GM12878 (cell line): ENCODE results near the gene AGAP2. TPM values are rescaled to one million over a fixed set of nuclear protein-coding genes. Genes with fewer than 3 reads are reported as not detected.
A peak's percentile ranks its signal among the peaks of the same experiment; 100 is the strongest.
"Not testable (repeated sequence)": the region's sequence is repeated elsewhere in the genome, so short reads cannot be mapped to it uniquely, and the experiment has no call there.

ENCODE experiments used
- ATAC-seq: fragments of 200-7000 bp; cut with Tn5 transposase; 3 replicates; pipeline ENCODE4 v1.9.1; 2020; ENCODE audit warnings: mild to moderate bottlenecking, moderate library complexity
- BruUV-seq: library from RNA; stranded (reverse); fragments of 400-500 nt; replicated peaks from 2 replicates; lab custom pipeline; 2021; lab: Mats Ljungman, UMichigan
- CTCF ChIA-PET: fragments of 300-600 bp; sonication (Branson Sonifier 250); formaldehyde crosslinking; extraction: SDS; loops from one replicate; lab custom pipeline; 2021; ENCODE audit warnings: inconsistent platforms; lab: Yijun Ruan, JAX
- POLR2A ChIA-PET: fragments of 350-600 bp; formaldehyde crosslinking; extraction: SDS; loops from one replicate; lab custom pipeline; 2021; ENCODE audit warnings: inconsistent platforms; lab: Charles Lee
- RAD21 ChIA-PET: fragments of 300-600 bp; sonication (Branson Sonifier 250); formaldehyde crosslinking; loops from one replicate; lab custom pipeline; 2023; ENCODE audit warnings: antibody characterized with exemption; ENCODE audit not compliant: unreplicated experiment; lab: Charles Lee
- SMC1A ChIA-PET: fragments of 300-600 bp; sonication (Branson Sonifier 250); formaldehyde crosslinking; loops from one replicate; lab custom pipeline; 2023; ENCODE audit not compliant: unreplicated experiment, uncharacterized antibody; lab: Charles Lee
- DNase-seq: peaks from one replicate; pipeline ENCODE4 v3.0.0-alpha.2; 2011; ENCODE audit warnings: low read depth, low spot score
- FAIRE-seq: peaks from 3 replicates; lab custom pipeline; 2011; peaks lifted over from hg19 to GRCh38; lab: Jason Lieb, UNC
- H2AFZ ChIP-seq: 2 replicates; pipeline ENCODE4 v1.6.0; 2011; ENCODE audit warnings: low read depth, low read length, control low read depth; ENCODE audit not compliant: control insufficient read depth
- H3K27ac ChIP-seq: 2 replicates; pipeline ENCODE4 v1.5.1; 2011; ENCODE audit warnings: control low read depth; ENCODE audit not compliant: control insufficient read depth, insufficient read depth
- H3K27me3 ChIP-seq, 2 experiments: replicated peaks in 1 of 2; 2 replicates each; pipeline versions ENCODE4 v1.6.0 to v1.6.1; 2011; ENCODE audit warnings: low read length in 1 of 2; ENCODE audit not compliant: control insufficient read depth in 2 of 2, insufficient read depth in 2 of 2
- H3K36me3 ChIP-seq, 2 experiments: 2 replicates each; pipeline ENCODE4 v1.5.1; 2011; ENCODE audit warnings: low read length in 1 of 2; ENCODE audit not compliant: control insufficient read depth in 2 of 2, insufficient read depth in 2 of 2
- H3K4me1 ChIP-seq: 2 replicates; pipeline ENCODE4 v1.6.1; 2011; ENCODE audit warnings: mild to moderate bottlenecking, low read length, moderate library complexity, mixed read lengths; ENCODE audit not compliant: control insufficient read depth, insufficient read depth
- H3K4me2 ChIP-seq: 2 replicates; pipeline ENCODE4 v1.6.0; 2011; ENCODE audit warnings: control low read depth; ENCODE audit not compliant: control insufficient read depth, insufficient read depth
- H3K4me3 ChIP-seq: fragments of 200-600 bp; sonication (generic); 2 replicates; pipeline ENCODE4 v1.5.1; 2016
- H3K79me2 ChIP-seq: 2 replicates; pipeline ENCODE4 v1.6.0; 2011; ENCODE audit warnings: low read length; ENCODE audit not compliant: control insufficient read depth, insufficient read depth
- H3K9ac ChIP-seq: 2 replicates; pipeline ENCODE4 v1.8.0; 2011; ENCODE audit warnings: low read length, control low read depth, mixed read lengths; ENCODE audit not compliant: control insufficient read depth, insufficient read depth
- H3K9me3 ChIP-seq: replicated peaks from 3 replicates; pipeline ENCODE4 v1.5.1; 2011; ENCODE audit warnings: mild to moderate bottlenecking, low read length; ENCODE audit not compliant: control insufficient read depth, insufficient read depth
- H4K20me1 ChIP-seq: 2 replicates; pipeline ENCODE4 v1.6.0; 2011; ENCODE audit not compliant: control insufficient read depth, insufficient read depth
- FOS ChIP-seq: IDR thresholded peaks from 3 replicates; pipeline ENCODE4 v1.6.1; 2011; ENCODE audit warnings: borderline replicate concordance; ENCODE audit not compliant: insufficient read length; ENCODE audit errors: extremely low read depth
- SPI1 ChIP-seq: IDR thresholded peaks from 2 replicates; pipeline ENCODE4 v1.6.1; 2011; ENCODE audit warnings: low read depth, mild to moderate bottlenecking, low read length, moderate library complexity, borderline replicate concordance; ENCODE audit not compliant: insufficient read depth
- SREBF1 ChIP-seq: IDR thresholded peaks from 2 replicates; pipeline ENCODE4 v1.6.1; 2012; ENCODE audit warnings: mild to moderate bottlenecking, low read length
- WGBS: methylation state at CpG from one replicate; pipeline ENCODE4 v1.1.6; 2016; ENCODE audit warnings: low lambda C conversion rate; ENCODE audit not compliant: insufficient replicate concordance, insufficient coverage; ENCODE audit errors: missing lambda C conversion rate; 5-methylcytosine and 5-hydroxymethylcytosine counted together
- in situ Hi-C: fragments of 300-500 bp; cut with MboI; formaldehyde crosslinking; loops from 9 replicates; pipeline ENCODE4 v1.14.3; 2018; ENCODE audit warnings: mixed read lengths
- intact Hi-C: fragments of 100-400 bp; cut with micrococcal nuclease; formaldehyde crosslinking; loops from one replicate; pipeline ENCODE4 v1.14.2; 2022; ENCODE audit not compliant: unreplicated experiment
- polyA plus RNA-seq, 11 experiments: library from polyadenylated mRNA; depleted of rRNA in 4 of 11; unstranded in 6 of 11; stranded (reverse) in 5 of 11; fragments of >200 nt; fragmentation: Nextera tagmentation in 4 of 11; fragmentation: Illumina TruSeq in 1 of 11; extraction: Ambion mirVana in 4 of 11; extraction: Trizol in 1 of 11; gene quantifications; 1 replicate in 1 of 11; 2 replicates in 10 of 11; pipeline versions ENCODE4 v1.2.1 to v1.2.3, GENCODE V29; 2011 to 2016; ENCODE audit warnings: inconsistent platforms in 2 of 11, missing spikeins in 2 of 11, low read depth in 1 of 11
- total RNA-seq, 4 experiments: library from RNA; depleted of rRNA in 3 of 4; stranded (reverse); fragments of >200 nt in 3 of 4; fragmentation: Illumina TruSeq in 1 of 4; extraction: Trizol in 1 of 4; gene quantifications; 2 replicates each; pipeline versions ENCODE4 v1.2.1 to v1.2.3, GENCODE V29; 2013 to 2021

The AGAP2 gene
- total and polyA plus RNA-seq, 10 of the 15 experiments (the other 5 are each of a cell fraction or from before 2014, with no cell fraction given) = 0.29 to 19.8 (median 11.0) TPM

- H3K4me1 ChIP-seq, H4K20me1 ChIP-seq, intact Hi-C loops, H3K4me2 ChIP-seq, H3K27me3 ChIP-seq, BruUV-seq, H3K79me2 ChIP-seq: not testable (repeated sequence)
- peaks cover 11 to 18% of the 10 kb centered on the region in 2 experiments for H3K36me3 ChIP-seq
- SMC1A ChIA-PET = interaction anchor here (1.2 kb wide), 1 partner anchor 223 kb away, joined by 3 read pairs; no protein-coding TSS in a partner anchor
- peak; percentile 62 for TF ChIP-seq SPI1
- TF ChIP-seq, all 136 proteins: peak for 1; not testable (repeated sequence) for 135
- H2AFZ ChIP-seq, RAD21 ChIA-PET, H3K9ac ChIP-seq, in situ Hi-C loops, H3K27ac ChIP-seq, H3K4me3 ChIP-seq, ATAC-seq, DNase-seq, CTCF ChIA-PET, H3K9me3 ChIP-seq, FAIRE-seq: not testable (repeated sequence)
- WGBS = 30% methylated on average over 6 of the region's 6 CpGs
- POLR2A ChIA-PET = interaction anchor here (1.1 kb wide), 1 partner anchor 12 kb away, joined by 5 read pairs; no protein-coding TSS in a partner anchor
Measured at GRCh38 chr12:57715036-57715748, 23.4 kb downstream of the AGAP2 start.

- BruUV-seq = no TSS peak
- 97% methylated on average over 5 of the region's 5 CpGs for WGBS
- RAD21 ChIA-PET = no interaction called here
- TF ChIP-seq FOS = no peak
- TF ChIP-seq SREBF1 = no peak
- no peaks in the 10 kb centered on the region for H3K27me3 ChIP-seq
- intact Hi-C loops = no loop called here
- CTCF ChIA-PET = interaction anchor here (0.7 kb wide), 1 partner anchor 18 kb away, joined by 3 read pairs; no protein-coding TSS in a partner anchor
- H3K4me2 ChIP-seq = no peak overlapping the region
- SMC1A ChIA-PET = no interaction called here
- no peaks in the 10 kb centered on the region for H3K79me2 ChIP-seq
- no peak overlapping the region for H2AFZ ChIP-seq
- POLR2A ChIA-PET = no interaction called here
- H3K9me3 ChIP-seq = no peaks in the 10 kb centered on the region
- no peak overlapping the region for H3K9ac ChIP-seq
- no peaks in the 10 kb centered on the region for H3K4me1 ChIP-seq
- H3K36me3 ChIP-seq = peaks cover 10 to 14% of the 10 kb centered on the region in 2 experiments
- no peaks in the 10 kb centered on the region for H4K20me1 ChIP-seq
- in situ Hi-C loops = no loop called here
- no peak overlapping the region for H3K4me3 ChIP-seq
- no peak overlapping the region for H3K27ac ChIP-seq
- ATAC-seq (no peak), FAIRE-seq (no peak), DNase-seq (no peak)
Measured at GRCh38 chr12:57713209-57713608, 25.3 kb downstream of the AGAP2 start.
